Left colon (tissue), 2 donors: ENCODE results near the gene ZNF423. TPM values are rescaled to one million over a fixed set of nuclear protein-coding genes. Genes with fewer than 3 reads are reported as not detected.

Source experiments
- ATAC-seq: fragments of 200-7000 bp; cut with Tn5 transposase; one replicate; pipeline ENCODE4 v1.9.1; 2020; ENCODE audit warnings: mild to moderate bottlenecking, moderate library complexity
- DNase-seq, 2 donors: peaks; one replicate each; pipeline ENCODE4 v3.0.0-alpha.2; 2020
- intact Hi-C, 2 donors: fragments of 100-400 bp; cut with DNase I in 1 of 2; cut with micrococcal nuclease in 1 of 2; formaldehyde crosslinking; loops; one replicate each; pipeline versions ENCODE4 v1.11.2 to v1.14.0; 2022; cut with DNase I, micrococcal nuclease
- total RNA-seq, 2 donors: library from RNA; stranded (reverse); fragmentation: NEBNext Ultra II Directional; extraction: Animal tissue kit (Norgen Biotek cat#: 25700); gene quantifications; one replicate each; pipeline ENCODE4 v1.2.1, GENCODE V29; 2021
- donor health status: DM: no; HTN: no; CAD: no.
- donor health status: DM: yes; HTN: yes; CAD: no.

The ZNF423 gene
- total RNA-seq, 2 donors from 2014 or later = 8.2 to 10.5 TPM

DNA sequence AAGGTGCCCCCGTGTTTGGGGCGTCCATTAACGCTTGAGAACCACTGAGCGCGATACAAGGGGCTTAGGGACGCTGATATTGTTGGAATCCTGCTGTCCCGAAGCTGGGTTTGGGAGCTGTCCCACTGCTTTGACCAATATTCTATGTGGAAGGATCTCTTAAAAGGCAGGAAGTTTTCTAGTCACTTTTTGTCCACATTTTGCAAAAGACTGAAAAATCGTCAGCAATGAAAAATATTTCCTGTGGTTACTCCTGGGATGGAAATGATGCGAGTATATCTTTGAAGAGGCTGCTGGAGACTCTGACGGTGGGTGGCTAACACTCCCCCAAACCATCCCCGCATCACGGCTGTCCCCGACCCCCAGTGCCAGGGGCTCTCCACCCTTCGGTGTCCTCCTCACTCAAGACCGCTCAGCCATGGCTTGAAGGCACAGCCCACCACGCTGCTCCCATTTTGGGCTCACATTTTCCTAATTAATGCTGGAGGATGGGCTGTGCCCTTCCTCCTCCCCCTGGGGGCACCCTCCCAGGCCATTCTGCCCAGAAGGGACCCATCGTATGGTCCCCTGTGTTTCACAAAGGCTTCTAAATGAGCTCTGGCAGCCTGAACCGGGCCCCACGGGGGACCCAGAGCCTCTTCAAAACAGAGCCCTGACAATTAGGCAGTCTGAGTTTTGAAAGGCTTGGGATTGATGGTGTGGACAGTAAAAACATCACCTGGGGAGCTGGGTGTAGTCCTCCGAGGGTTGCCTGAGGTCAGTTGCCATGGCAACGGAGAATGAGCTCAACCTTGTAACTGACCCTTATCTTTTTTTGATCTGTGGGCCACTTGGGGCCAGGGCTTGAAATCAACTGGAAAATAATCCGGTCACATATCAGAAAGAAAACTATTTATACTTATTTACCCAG lies 323.7 kb downstream of the ZNF423 start:
- DNase-seq (no peak), ATAC-seq (no peak)
- intact Hi-C loops = no loop called here

GRCh38 chr16:49531425-49531824 lies 324.5 kb downstream of the ZNF423 start:
- no peak for ATAC-seq
- DNase-seq = no peak
- intact Hi-C loops = no loop called here

DNA sequence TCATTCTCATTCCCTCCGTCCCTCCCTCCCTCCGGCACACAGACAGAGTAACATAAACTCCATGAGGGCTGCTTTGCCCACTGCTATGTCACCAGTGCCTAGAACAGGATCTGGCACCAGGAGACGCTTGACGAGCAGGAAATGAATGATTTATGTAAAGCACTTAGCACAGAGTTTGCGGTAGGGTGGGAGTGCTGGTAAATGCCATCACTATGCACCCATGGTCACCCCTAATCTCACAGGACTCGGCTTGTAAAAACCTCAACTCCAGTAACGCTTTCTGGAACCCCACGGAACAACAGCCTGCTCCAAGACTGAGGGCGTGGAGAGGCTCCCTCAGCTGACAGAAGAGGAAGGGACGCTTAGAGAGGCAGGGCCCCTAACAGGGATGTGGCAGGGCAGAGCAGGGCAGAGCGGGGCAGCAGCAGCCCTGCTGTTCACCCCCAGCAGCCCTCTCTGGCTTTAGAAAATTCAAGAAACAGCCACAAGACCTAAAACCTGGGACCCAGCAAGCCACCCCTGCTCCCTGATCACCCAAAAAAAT lies 325.4 kb downstream of the ZNF423 start:
- ATAC-seq (no peak), DNase-seq (no peak)
- intact Hi-C loops = no loop called here

DNA sequence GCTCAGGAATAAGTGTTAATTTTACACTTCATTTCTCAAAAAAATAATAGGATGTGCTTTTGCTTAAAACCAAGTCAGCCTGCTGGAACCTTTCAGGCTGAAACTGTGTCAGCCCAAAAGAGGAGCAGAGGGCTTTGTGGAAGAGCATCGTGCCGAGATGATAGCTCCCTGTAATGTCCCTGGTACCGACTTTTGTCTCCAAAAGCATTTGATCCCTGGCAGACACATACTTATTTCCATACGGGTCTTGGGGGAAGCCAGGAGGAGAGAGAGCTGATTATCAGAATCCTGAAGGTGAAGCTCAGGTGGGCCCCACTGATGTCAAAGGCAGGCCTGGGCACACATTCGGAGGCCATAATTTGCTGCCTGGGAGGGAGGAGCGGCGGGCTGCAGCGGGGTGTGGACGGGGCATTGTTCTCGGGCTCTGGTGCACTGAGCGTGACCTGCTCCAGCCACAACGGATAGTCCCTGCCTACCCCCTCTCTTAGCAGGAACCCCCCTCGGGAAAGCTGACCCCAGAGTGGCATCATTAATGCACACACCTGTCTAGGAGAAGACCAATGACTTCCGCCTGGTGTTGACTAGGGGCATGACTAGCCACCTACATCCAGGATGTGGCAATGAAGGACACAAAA lies 326.4 kb downstream of the ZNF423 start:
- intact Hi-C loops = no loop called here
- ATAC-seq = no peak

DNA sequence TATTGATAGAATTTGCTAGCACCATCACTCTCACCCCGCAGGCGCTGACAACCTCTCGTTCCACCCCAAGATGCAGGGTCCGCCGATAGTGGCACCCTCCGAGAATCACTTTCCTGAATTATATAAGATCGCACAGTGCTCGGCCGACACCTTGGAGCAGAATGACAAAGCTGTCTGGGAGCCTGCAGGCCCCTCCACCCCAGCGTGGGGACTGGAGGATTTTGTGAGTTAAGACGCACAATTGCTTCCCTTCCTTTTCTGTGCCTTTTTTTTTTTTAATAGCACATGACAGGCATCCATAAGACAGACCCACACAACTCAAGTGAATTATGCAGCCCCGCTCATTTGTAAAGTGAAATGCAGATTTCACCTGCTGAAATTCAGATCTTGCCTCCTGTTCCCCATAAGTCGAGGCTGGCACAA lies 327.0 kb downstream of the ZNF423 start:
- intact Hi-C loops = no loop called here
- ATAC-seq = no peak
- DNase-seq = no peak

More for the DNA sequence above, 326.4 kb downstream of the ZNF423 start:
- no peak for DNase-seq

GRCh38 chr16:49528060-49528865 lies 327.6 kb downstream of the ZNF423 start:
- DNase-seq (peak in 1 of 2 donors; percentile 15), ATAC-seq (no peak)
- intact Hi-C loops = no loop called here

DNA sequence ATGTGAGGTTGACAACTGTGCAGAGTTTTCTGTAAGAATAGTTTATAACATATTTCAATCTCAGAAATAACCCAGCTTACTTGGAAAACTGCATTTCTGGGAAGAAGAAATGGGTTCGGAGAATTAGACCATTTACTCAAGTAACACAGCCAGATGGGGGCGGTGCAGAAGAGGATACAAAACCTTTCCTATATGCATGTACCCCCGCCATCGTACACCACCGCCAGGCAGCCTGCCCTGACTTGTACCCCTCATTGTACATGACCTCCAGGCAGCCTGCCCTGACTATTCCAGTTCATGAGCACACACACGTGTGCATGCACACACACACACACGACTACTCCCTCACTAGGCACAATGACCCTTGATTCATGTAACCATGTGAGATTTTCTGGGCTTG lies 328.3 kb downstream of the ZNF423 start:
- no peak for ATAC-seq
- intact Hi-C loops = no loop called here
- DNase-seq = no peak

DNA sequence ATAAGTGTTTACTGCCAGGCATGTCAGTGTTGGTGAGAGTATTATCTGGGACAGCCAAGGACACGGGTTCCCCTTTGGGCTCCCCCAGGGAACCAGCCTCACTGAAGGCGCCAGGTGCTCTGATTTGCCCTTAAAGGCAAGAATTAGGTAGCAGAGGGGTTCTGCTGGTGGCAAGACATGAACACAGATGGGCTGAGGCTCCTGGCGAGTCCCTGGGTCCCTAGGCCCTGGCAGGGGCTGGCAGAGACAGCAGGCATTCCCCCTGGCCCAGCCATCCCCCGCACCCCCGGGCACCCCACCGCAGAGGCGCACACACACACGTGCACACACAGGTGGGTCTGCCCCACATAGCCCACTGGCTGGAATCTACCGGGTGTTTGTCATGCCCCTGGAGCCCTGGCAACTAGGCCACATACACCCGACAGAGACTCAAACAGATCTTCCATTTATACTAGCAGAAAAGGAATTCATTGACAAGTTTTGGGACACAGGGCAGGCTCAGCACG lies 329.0 kb downstream of the ZNF423 start:
- no peak for ATAC-seq
- intact Hi-C loops = no loop called here
- no peak for DNase-seq

DNA sequence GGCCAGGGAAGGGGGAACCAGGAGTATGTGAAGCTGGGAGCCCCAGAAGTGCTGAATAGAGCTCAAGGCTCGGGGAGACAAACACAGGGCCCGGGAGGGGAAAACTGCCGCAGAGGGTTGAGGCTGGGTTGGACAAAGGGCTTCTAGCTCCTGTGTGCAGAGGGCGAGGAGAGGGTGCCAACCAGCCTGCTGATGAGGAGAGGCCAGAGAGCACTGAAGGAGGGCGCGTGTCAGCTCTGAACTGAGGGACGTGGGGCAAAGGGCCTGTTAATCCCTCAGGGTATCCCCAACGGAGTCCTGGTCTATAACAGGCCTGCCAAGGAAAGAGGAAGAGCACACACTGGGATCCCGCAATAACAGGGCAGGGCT lies 331.0 kb downstream of the ZNF423 start:
- intact Hi-C loops = no loop called here
- no peak for ATAC-seq
- DNase-seq = no peak

DNA sequence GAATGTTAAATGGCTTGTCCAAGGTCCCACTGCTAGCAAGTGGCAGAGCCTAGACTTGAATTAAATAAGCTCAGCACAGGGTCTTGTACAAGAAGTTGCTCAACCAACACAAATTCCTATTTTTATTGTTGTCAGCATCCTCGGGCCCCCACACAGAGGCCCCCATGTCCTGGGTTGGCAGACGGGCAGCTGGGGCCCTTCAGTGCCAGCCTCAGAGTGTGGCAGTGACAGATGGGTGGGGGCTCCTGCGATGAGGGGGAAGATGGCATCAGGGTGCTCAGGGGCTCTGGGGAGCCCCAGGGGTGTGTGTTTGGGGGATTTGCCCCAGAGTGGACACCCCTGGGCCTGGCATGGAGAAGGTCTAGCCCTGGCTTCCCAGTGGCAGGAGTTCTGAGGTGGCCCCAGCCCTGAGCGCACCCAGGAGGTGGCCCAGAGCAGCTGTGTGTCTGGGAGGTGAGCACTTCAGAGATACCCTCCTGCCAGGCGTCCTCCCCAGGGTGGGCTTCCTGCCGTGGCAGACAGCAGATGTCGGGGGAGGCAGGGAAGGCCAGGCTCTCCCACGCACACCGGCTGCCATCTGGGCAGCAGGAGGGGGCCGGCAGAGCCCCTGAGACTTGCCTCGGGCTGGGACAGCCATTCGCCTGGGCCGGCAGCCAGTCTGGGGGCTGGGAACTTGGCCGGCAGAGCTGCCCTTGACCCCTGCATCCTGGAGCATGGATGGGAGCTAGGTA lies 331.5 kb downstream of the ZNF423 start:
- no peak for DNase-seq
- no peak for ATAC-seq
- intact Hi-C loops = no loop called here

GRCh38 chr16:49523435-49524159 lies 332.3 kb downstream of the ZNF423 start:
- intact Hi-C loops = no loop called here
- no peak for ATAC-seq
- no peak for DNase-seq

GRCh38 chr16:49521734-49522325 lies 334.1 kb downstream of the ZNF423 start:
- DNase-seq = no peak
- intact Hi-C loops = no loop called here
- ATAC-seq = no peak

DNA sequence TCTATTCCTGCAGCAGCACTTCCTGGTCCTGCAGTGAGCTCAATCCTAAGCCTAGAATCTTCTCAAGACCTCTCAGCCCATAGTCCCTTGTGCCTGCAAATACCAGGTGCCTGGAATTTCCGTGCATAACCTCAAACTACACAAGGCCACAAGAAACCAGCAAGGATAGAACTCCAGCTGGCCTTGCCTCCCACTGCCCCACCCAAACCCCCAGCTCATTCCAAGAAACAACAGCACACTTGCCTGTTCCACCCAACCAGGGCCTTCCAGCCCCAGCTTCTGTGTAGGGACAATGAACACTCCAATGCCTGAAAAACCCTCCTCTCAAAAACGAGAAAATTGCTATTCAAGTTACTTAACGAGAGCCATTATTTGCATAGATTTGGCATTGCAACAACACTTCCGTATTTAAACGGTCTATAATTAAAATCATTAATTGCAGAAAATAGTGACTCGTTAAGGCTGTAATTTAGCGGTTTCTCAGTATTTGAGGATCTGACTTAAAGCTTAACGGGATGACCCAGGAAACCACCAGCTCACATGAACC lies 335.3 kb downstream of the ZNF423 start:
- ATAC-seq (no peak), DNase-seq (no peak)
- intact Hi-C loops = no loop called here

DNA sequence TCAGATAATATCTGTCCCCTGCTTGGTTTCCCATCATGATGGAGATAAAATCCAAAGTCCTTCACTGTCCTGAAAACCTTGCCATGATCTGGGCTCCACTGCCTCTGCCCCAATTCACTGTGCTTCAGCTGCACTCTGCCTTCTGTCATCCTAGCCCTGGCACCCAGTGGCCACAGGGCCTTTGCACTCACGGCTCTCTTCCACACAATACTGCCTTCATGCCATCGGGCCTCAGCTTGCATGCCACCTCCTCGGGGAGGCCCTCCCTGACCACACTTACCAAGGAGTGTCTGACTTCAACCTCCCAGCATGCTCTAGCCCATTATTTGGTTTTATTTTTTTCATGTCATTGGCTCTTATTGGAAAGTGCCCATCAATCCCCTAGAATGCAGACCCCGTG lies 336.2 kb downstream of the ZNF423 start:
- no peak for DNase-seq
- no peak for ATAC-seq
- intact Hi-C loops = no loop called here

- intact Hi-C loops = no loop called here
- no peak for DNase-seq
- ATAC-seq = no peak
These were observed 336.8 kb downstream of the ZNF423 start for GRCh38 chr16:49519008-49519656.

GRCh38 chr16:49516382-49517036 lies 339.4 kb downstream of the ZNF423 start:
- no peak for DNase-seq
- intact Hi-C loops = no loop called here
- peak; percentile 47 for ATAC-seq
